Body of pancreas (tissue), 4 donors: ENCODE measurements around the gene TSLP.

Experiments
- CTCF ChIP-seq, 7 experiments: fragments of 450-650 bp in 4 of 7; fragments of 200-600 bp in 3 of 7; sonication (generic) in 3 of 7; IDR thresholded peaks; one replicate each; pipeline ENCODE4 v1.5.1; 2016 to 2019; ENCODE audit warnings: antibody characterized with exemption in 7 of 7
- POLR2A ChIP-seq, 3 donors: fragments of 450-650 bp; IDR thresholded peaks; one replicate each; pipeline ENCODE4 v1.6.1; 2016; ENCODE audit warnings: antibody characterized with exemption in 3 of 3, mild to moderate bottlenecking in 2 of 3

GRCh38 chr5:111071413-111071812 lies at the start of gene TSLP:
- TF ChIP-seq CTCF (IDR thresholded peaks at IDR 0.05) (no peak), POLR2A (IDR thresholded peaks at IDR 0.05) (no peak)
